ENCODE measurements around the gene APELA. TPM values are rescaled to one million over a fixed set of nuclear protein-coding genes. Genes with fewer than 3 reads are reported as not detected.

Gene APELA
- total RNA-seq, 1 donor from 2014 or later = not detected

- Histone ChIP-seq H3K4me1 (no peaks in the 10 kb centered on the region), H3K4me3 (no peak overlapping the region), H3K27me3 (no peaks in the 10 kb centered on the region), H3K27ac (no peak overlapping the region), H3K36me3 (no peaks in the 10 kb centered on the region), H3K9me3 (no peaks in the 10 kb centered on the region)
- TF ChIP-seq POLR2AphosphoS5 (IDR thresholded peaks at IDR 0.05; ENCODE audit: insufficient read depth in 1 of 2, low read depth in 1 of 2) (no peak), CTCF (IDR thresholded peaks at IDR 0.05) (no peak), POLR2A (IDR thresholded peaks at IDR 0.05) (no peak)
- intact Hi-C loops (cut with DNase I) = no loop called here
- DNase-seq (ENCODE audit: extremely low spot score in 2 of 2) = no peak
These were observed 68.2 kb downstream of the APELA start for GRCh38 chr4:164945146-164945545.

- Histone ChIP-seq H3K27me3 (no peaks in the 10 kb centered on the region), H3K9me3 (no peaks in the 10 kb centered on the region), H3K4me1 (no peaks in the 10 kb centered on the region), H3K27ac (no peak overlapping the region), H3K36me3 (no peaks in the 10 kb centered on the region), H3K4me3 (no peak overlapping the region)
- TF ChIP-seq POLR2AphosphoS5 (IDR thresholded peaks at IDR 0.05; ENCODE audit: insufficient read depth in 1 of 2, low read depth in 1 of 2) (no peak), POLR2A (IDR thresholded peaks at IDR 0.05) (no peak), CTCF (IDR thresholded peaks at IDR 0.05) (no peak)
- intact Hi-C loops (cut with DNase I) = no loop called here
- DNase-seq (ENCODE audit: extremely low spot score in 2 of 2) = no peak
These were observed 69.8 kb downstream of the APELA start for GRCh38 chr4:164946810-164947209.

Other genes with a start within 250 kb of the APELA start
- gene SMIM31, start 123.0 kb upstream of the APELA start, total RNA-seq = not detected
- gene TRIM61, start 100.5 kb downstream of the APELA start, total RNA-seq = not detected
- not detected for gene TRIM60, start 154.8 kb downstream of the APELA start, total RNA-seq
- not detected for gene TRIM75, start 176.7 kb downstream of the APELA start, total RNA-seq
- gene TMEM192, start 235.7 kb downstream of the APELA start, total RNA-seq = 7.1 TPM